HL-60 (cell line): ENCODE results near the gene SLC35E4.

Experiments
- CTCF ChIP-seq: IDR thresholded peaks from one replicate; pipeline ENCODE4 v1.5.1; 2011; ENCODE audit warnings: low read length, control low read depth, inconsistent platforms; ENCODE audit not compliant: insufficient read depth
- GABPA ChIP-seq: IDR thresholded peaks from 2 replicates; pipeline ENCODE4 v1.6.1; 2012; ENCODE audit warnings: low read depth
- POLR2AphosphoS5 ChIP-seq: IDR thresholded peaks from 2 replicates; pipeline ENCODE4 v1.6.1; 2012; ENCODE audit warnings: low read depth
- SPI1 ChIP-seq: IDR thresholded peaks from 2 replicates; pipeline ENCODE4 v1.6.1; 2012; ENCODE audit warnings: low read depth, mild to moderate bottlenecking, borderline replicate concordance
- TF ChIP-seq, protein P1 (sequence below): IDR thresholded peaks from 2 replicates; pipeline ENCODE4 v1.6.1; 2012; ENCODE audit warnings: low read depth; ENCODE audit not compliant: insufficient replicate concordance

DNA sequence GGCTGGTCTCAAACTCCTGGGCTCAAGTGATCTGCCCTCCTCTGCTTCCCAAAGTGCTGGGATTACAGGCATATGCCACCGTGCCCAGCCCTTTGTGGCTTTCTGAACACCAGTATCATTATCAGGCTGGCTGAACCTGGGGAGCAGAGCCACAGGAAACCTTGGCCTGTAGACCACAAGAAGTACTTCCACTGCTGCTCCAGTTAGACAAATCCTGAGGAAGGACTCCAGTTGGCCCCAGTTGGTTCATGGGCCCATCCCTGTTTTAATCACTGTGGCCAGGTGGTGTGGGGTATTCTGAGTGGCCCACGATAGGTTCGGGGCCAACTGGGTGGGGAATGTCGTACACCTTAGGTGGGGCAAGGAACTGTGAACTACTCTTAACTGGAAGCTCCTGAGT, 37.6 kb downstream of the SLC35E4 start:
- no peak for TF ChIP-seq CTCF
- no peak for TF ChIP-seq POLR2AphosphoS5
- TF ChIP-seq, protein P1, sequence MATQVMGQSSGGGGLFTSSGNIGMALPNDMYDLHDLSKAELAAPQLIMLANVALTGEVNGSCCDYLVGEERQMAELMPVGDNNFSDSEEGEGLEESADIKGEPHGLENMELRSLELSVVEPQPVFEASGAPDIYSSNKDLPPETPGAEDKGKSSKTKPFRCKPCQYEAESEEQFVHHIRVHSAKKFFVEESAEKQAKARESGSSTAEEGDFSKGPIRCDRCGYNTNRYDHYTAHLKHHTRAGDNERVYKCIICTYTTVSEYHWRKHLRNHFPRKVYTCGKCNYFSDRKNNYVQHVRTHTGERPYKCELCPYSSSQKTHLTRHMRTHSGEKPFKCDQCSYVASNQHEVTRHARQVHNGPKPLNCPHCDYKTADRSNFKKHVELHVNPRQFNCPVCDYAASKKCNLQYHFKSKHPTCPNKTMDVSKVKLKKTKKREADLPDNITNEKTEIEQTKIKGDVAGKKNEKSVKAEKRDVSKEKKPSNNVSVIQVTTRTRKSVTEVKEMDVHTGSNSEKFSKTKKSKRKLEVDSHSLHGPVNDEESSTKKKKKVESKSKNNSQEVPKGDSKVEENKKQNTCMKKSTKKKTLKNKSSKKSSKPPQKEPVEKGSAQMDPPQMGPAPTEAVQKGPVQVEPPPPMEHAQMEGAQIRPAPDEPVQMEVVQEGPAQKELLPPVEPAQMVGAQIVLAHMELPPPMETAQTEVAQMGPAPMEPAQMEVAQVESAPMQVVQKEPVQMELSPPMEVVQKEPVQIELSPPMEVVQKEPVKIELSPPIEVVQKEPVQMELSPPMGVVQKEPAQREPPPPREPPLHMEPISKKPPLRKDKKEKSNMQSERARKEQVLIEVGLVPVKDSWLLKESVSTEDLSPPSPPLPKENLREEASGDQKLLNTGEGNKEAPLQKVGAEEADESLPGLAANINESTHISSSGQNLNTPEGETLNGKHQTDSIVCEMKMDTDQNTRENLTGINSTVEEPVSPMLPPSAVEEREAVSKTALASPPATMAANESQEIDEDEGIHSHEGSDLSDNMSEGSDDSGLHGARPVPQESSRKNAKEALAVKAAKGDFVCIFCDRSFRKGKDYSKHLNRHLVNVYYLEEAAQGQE: no peak
- no peak for TF ChIP-seq GABPA
- no peak for TF ChIP-seq SPI1
